ENCODE data around the gene RPS23.

RPS23 gene

DNA sequence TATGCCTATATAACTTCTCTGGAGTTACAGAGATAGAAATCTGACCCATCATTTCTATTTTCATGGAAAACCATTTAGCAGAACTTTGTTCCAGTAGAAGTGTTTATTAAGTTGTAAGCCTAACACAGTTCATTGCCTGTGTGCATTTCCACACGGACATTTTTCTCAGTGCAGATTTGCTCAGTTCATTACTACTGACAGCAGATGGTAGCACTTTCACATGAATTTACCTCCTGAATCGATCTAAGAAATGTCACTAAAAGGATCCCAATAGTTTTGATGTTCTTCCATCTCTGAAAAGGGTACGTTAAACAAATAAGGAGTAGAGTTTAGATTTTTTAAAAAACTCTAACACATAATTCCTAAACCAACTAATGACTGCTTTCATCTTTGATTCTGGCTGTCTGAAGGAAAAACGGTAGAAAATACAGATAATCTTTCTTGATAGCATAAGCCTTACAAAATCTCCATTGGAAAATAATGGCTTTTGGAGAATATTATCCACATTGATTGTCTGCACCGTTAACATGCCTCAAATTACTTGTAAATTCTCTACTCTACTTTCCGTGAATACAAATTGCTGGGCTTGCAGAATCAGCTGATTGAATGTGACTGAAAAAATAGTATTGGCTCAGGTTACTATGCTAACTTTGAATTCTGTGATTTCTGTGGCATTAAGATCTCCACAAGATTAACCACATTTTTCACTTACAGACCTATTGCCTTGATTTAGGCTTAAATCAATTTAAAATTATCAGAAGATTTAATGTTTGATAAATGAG is 33.1 kb downstream of the RPS23 start:
- DNase-seq (ENCODE audit: low read depth): no peak

DNA sequence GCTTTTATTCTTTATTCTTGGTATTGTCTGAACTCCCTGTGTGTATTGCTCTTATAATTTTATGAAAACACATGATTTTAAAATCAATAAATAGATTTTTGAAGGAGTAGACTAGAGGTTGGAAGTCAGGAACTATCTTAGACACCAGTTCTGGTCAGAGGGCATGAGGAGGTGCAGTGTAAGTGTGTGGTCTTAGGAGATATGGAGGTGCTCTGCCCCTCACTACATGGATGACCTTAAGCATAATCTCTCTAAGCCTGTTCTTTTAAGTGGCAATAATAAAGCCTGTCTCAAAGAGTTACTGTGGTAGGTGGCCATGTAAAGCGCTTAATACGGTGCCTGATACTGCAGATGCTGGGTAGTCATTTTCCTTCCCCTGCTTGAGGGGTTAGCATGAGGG is 34.0 kb downstream of the RPS23 start:
- no peak for DNase-seq (ENCODE audit: low read depth)

DNA sequence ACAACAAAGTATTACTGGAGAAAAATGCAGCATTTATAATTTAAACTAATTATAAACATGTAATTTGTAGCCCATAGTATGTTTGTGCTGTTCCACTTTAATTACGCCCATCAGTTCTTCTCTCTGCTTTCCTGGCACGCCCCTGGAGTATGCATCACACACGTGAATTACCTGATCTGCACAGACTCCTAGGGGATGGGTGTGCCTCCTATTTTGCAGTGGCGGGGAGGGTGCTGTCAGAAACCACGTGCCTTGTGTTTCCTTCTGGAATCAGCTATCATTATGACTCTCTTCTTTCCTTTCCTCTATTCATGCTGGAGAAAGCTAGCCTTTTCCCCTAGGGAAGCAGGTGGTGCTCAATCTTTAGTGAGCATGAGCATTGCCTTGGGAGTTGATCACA is 43.3 kb downstream of the RPS23 start:
- DNase-seq (ENCODE audit: low read depth): no peak

DNA sequence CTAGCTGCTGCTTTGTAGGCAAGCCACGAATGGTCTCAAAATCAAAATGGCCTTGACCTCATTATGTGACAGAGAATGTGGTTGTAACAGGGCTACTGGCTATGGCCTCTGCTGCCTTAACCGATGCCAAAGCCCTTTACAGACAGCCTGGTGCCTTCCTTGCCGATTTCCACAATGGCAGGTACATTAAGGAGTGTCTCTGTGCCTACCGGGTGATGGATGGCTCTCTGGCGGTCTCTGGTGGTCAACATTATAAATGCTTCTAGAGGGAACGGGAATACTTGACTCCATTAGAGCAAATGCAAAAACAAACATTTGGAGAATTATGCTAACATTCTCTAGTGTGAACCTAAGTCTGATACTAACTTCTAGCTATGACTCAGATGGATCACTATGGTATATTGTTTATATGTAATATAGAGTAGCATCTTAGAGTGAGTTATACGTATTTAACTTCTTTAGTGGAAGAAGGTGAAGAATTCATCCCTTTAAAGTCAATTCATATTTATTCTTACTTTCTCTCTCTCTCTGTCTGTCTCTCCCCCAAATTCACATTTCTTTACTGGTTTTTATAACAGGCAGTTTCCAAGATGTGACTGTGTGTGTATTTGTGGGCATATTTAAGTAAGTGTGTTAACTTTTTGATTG is 52.5 kb downstream of the RPS23 start:
- DNase-seq (ENCODE audit: low read depth): peak; percentile 64

Measured in iris pigment epithelial cell (primary cell).